K562 (cell line): ENCODE data around the gene PFN3. TPM values are rescaled to one million over a fixed set of nuclear protein-coding genes. Genes with fewer than 3 reads are reported as not detected.

Experiments used
- ATAC-seq: fragments of 200-7000 bp; cut with Tn5 transposase; 3 replicates; pipeline ENCODE4 v1.9.1; 2020; ENCODE audit warnings: moderate library complexity
- BruUV-seq: library from RNA; stranded (reverse); fragments of 400-500 nt; replicated peaks from 2 replicates; lab custom pipeline; 2021; lab: Mats Ljungman, UMichigan
- CTCF ChIA-PET: fragments of 300-600 bp; formaldehyde crosslinking; extraction: SDS; loops from one replicate; lab custom pipeline; 2021; ENCODE audit warnings: low intra/inter-chr PET ratio; lab: Yijun Ruan, JAX
- POLR2A ChIA-PET: fragments of 300-600, 350-650 bp; sonication (Branson Sonifier 250); formaldehyde crosslinking; extraction: SDS; loops from one replicate; lab custom pipeline; 2021; ENCODE audit warnings: antibody characterized with exemption, inconsistent platforms; lab: Yijun Ruan, JAX
- DNase-seq, 4 experiments: peaks; one replicate each; pipeline versions ENCODE4 v3.0.0 to v3.0.0-alpha.2; 2011 to 2018; ENCODE audit warnings: low spot score in 3 of 4, mixed read lengths in 3 of 4; ENCODE audit errors: extremely low read depth in 1 of 4
- FAIRE-seq: peaks from 2 replicates; lab custom pipeline; 2011; peaks lifted over from hg19 to GRCh38; lab: Jason Lieb, UNC
- H2AFZ ChIP-seq: 2 replicates; pipeline ENCODE4 v1.6.0; 2011; ENCODE audit warnings: low read depth, low read length, control low read depth, inconsistent platforms
- H3K27ac ChIP-seq: fragments of 200-600 bp; 3 replicates; pipeline ENCODE4 v1.8.0; 2011; ENCODE audit warnings: low read depth, mild to moderate bottlenecking, control low read depth, inconsistent platforms, low read length, moderate library complexity, mixed read lengths; ENCODE audit errors: extremely low read depth
- H3K27me3 ChIP-seq, 2 experiments: fragments of 300-600 bp in 1 of 2; 2 replicates in 1 of 2; 3 replicates in 1 of 2; pipeline versions ENCODE4 v1.6.0 to v1.8.0; 2011; ENCODE audit warnings: inconsistent platforms in 2 of 2, low read length in 2 of 2, mild to moderate bottlenecking in 1 of 2, mixed read lengths in 1 of 2, moderate library complexity in 1 of 2; ENCODE audit not compliant: control insufficient read depth in 2 of 2, insufficient read depth in 2 of 2
- H3K36me3 ChIP-seq: fragments of 300-600 bp; 3 replicates; pipeline ENCODE4 v1.8.0; 2011; ENCODE audit warnings: mild to moderate bottlenecking, low read length, inconsistent platforms; ENCODE audit not compliant: control insufficient read depth, insufficient read depth
- H3K4me1 ChIP-seq, 2 experiments: fragments of 200-600 bp in 1 of 2; replicated peaks in 1 of 2; 2 replicates in 1 of 2; 3 replicates in 1 of 2; pipeline versions ENCODE4 v1.5.1 to v1.8.0; 2011; ENCODE audit warnings: inconsistent platforms in 2 of 2, low read length in 2 of 2, mild to moderate bottlenecking in 1 of 2, mixed read lengths in 1 of 2, moderate library complexity in 1 of 2; ENCODE audit not compliant: control insufficient read depth in 2 of 2, insufficient read depth in 2 of 2
- H3K4me2 ChIP-seq: 2 replicates; pipeline ENCODE4 v1.6.1; 2011; ENCODE audit warnings: low read length, control low read depth, inconsistent platforms, mixed read lengths; ENCODE audit not compliant: insufficient read depth
- H3K4me3 ChIP-seq: fragments of 200-600 bp; sonication (generic), shearing (Covaris generic); 2 replicates; pipeline ENCODE4 v1.5.1; 2016; ENCODE audit warnings: control low read depth, inconsistent platforms
- H3K79me2 ChIP-seq: fragments of 200-600 bp; 3 replicates; pipeline ENCODE4 v1.8.0; 2011; ENCODE audit warnings: low read length, inconsistent platforms; ENCODE audit not compliant: control insufficient read depth, insufficient read depth
- H3K9ac ChIP-seq, 2 experiments: 2 replicates each; pipeline versions ENCODE4 v1.6.0 to v1.6.1; 2011; ENCODE audit warnings: low read depth in 2 of 2, low read length in 2 of 2, control low read depth in 1 of 2, inconsistent platforms in 1 of 2, mild to moderate bottlenecking in 1 of 2, mixed read lengths in 1 of 2; ENCODE audit not compliant: insufficient read depth in 1 of 2
- H3K9me1 ChIP-seq: one replicate; pipeline ENCODE4 v1.6.0; 2011; ENCODE audit warnings: inconsistent platforms, mild to moderate bottlenecking, low read length, moderate library complexity; ENCODE audit not compliant: control insufficient read depth, insufficient read depth
- H3K9me3 ChIP-seq: replicated peaks from 2 replicates; pipeline ENCODE4 v1.5.1; 2011; ENCODE audit warnings: low read depth, low read length, inconsistent platforms; ENCODE audit not compliant: control insufficient read depth, insufficient read depth
- H4K20me1 ChIP-seq: replicated peaks from 2 replicates; pipeline ENCODE4 v1.6.1; 2011; ENCODE audit warnings: low read length, inconsistent platforms, mixed read lengths; ENCODE audit not compliant: control insufficient read depth, insufficient read depth
- BRD4 ChIP-seq: fragments of 200-600 bp; sonication (generic); IDR thresholded peaks from 2 replicates; pipeline ENCODE4 v1.6.1; 2017; ENCODE audit warnings: inconsistent platforms
- CBX3 ChIP-seq, 2 experiments: IDR thresholded peaks; 1 replicate in 1 of 2; 2 replicates in 1 of 2; pipeline ENCODE4 v1.6.1; 2012; ENCODE audit warnings: inconsistent platforms in 2 of 2, low read length in 2 of 2, borderline replicate concordance in 1 of 2, control low read depth in 1 of 2
- DMBX1 ChIP-seq: fragments of 250-450 bp; sonication (Bioruptor Pico); IDR thresholded peaks from 2 replicates; pipeline ENCODE4 v1.8.0; 2022; ENCODE audit warnings: inconsistent platforms, mild to moderate bottlenecking, moderate library complexity, borderline replicate concordance
- GATA2 ChIP-seq: sonication (generic); formaldehyde crosslinking; IDR thresholded peaks from 2 replicates; pipeline ENCODE4 v1.4.0; 2020; ENCODE audit warnings: mild to moderate bottlenecking, missing genetic modification reagents
- HNRNPK ChIP-seq: fragments of 200-400 bp; formaldehyde crosslinking; IDR thresholded peaks from one replicate; pipeline ENCODE4 v1.6.1; 2018; ENCODE audit warnings: mild to moderate bottlenecking, low read depth, low read length; ENCODE audit not compliant: poor library complexity, severe bottlenecking
- KAT2B ChIP-seq: IDR thresholded peaks from one replicate; pipeline ENCODE4 v1.6.1; 2012; ENCODE audit warnings: low read depth, mild to moderate bottlenecking, control low read depth, inconsistent platforms, low read length, moderate library complexity
- KDM5B ChIP-seq: fragments of 200-600 bp; sonication (generic); IDR thresholded peaks from 2 replicates; pipeline ENCODE4 v1.6.1; 2012; ENCODE audit warnings: low read depth, mild to moderate bottlenecking, moderate library complexity, low read length, control low read depth, inconsistent platforms; ENCODE audit not compliant: insufficient replicate concordance
- MYBL2 ChIP-seq, 2 experiments: fragments of 450-650 bp in 1 of 2; sonication (generic) in 1 of 2; formaldehyde crosslinking in 1 of 2; IDR thresholded peaks; 2 replicates each; pipeline versions ENCODE4 v1.6.1 to v1.8.1; 2017 to 2022; ENCODE audit warnings: borderline replicate concordance in 1 of 2, inconsistent platforms in 1 of 2, low read depth in 1 of 2, mild to moderate bottlenecking in 1 of 2, missing genetic modification reagents in 1 of 2, moderate library complexity in 1 of 2
- NR4A1 ChIP-seq, 2 experiments: fragments of 250-450 bp in 1 of 2; fragments of 450-650 bp in 1 of 2; sonication (Bioruptor Pico) in 1 of 2; IDR thresholded peaks; 2 replicates each; pipeline versions ENCODE4 v1.4.0 to v1.6.1; 2016 to 2020; ENCODE audit warnings: mild to moderate bottlenecking in 2 of 2, missing compliant biosample characterization in 1 of 2, missing genetic modification characterization in 1 of 2, moderate library complexity in 1 of 2
- RUNX1 ChIP-seq: sonication (generic); IDR thresholded peaks from 2 replicates; pipeline ENCODE4 v1.6.1; 2016; ENCODE audit warnings: antibody characterized with exemption, low read depth
- SIN3B ChIP-seq: fragments of 450-650 bp; IDR thresholded peaks from 2 replicates; pipeline ENCODE4 v1.6.1; 2017; ENCODE audit warnings: low read depth, mild to moderate bottlenecking, moderate library complexity
- SP2 ChIP-seq: IDR thresholded peaks from 2 replicates; pipeline ENCODE4 v1.6.1; 2011; ENCODE audit warnings: mild to moderate bottlenecking, low read depth, low read length, moderate library complexity; ENCODE audit not compliant: poor library complexity, severe bottlenecking; ENCODE audit errors: extremely low read depth
- TBL1XR1 ChIP-seq, 2 experiments: IDR thresholded peaks; 2 replicates each; pipeline ENCODE4 v1.6.1; 2012; ENCODE audit warnings: improper control_type of control experiment in 2 of 2, low read length in 2 of 2, mild to moderate bottlenecking in 1 of 2
- ZNF184 ChIP-seq: sonication (generic); formaldehyde crosslinking; IDR thresholded peaks from 2 replicates; pipeline ENCODE4 v1.5.0; 2020; ENCODE audit warnings: missing genetic modification reagents
- ZNF41 ChIP-seq: fragments of 250-450 bp; sonication (Bioruptor Pico); conservative IDR thresholded peaks from 2 replicates; pipeline ENCODE4 v1.4.0; 2020; ENCODE audit warnings: mild to moderate bottlenecking
- ZNF668 ChIP-seq: fragments of 250-450 bp; sonication (Bioruptor Pico); IDR thresholded peaks from 2 replicates; pipeline ENCODE4 v1.8.0; 2022; ENCODE audit warnings: mild to moderate bottlenecking, inconsistent platforms
- ZNF717 ChIP-seq: fragments of 250-450 bp; sonication (Bioruptor Pico); IDR thresholded peaks from 2 replicates; pipeline ENCODE4 v1.5.0; 2021
- ZNF77 ChIP-seq: fragments of 250-450 bp; sonication (Bioruptor Pico); IDR thresholded peaks from 2 replicates; pipeline ENCODE4 v1.5.0; 2020
- WGBS: fragments of 100-300 bp; shearing (Covaris generic); methylation state at CpG from one replicate; pipeline ENCODE4 v1.1.6; 2016; ENCODE audit warnings: low coverage, mixed read lengths; ENCODE audit not compliant: insufficient coverage; ENCODE audit errors: missing lambda C conversion rate; 5-methylcytosine and 5-hydroxymethylcytosine counted together
- in situ Hi-C: fragments of 300-500 bp; cut with MboI; formaldehyde crosslinking; loops from 4 replicates; pipeline ENCODE4 v1.15.0; 2018; ENCODE audit warnings: inconsistent platforms, mixed read lengths
- intact Hi-C: fragments of 100-400 bp; cut with micrococcal nuclease; formaldehyde crosslinking; loops from 2 replicates; pipeline ENCODE4 v1.14.2; 2022
- polyA plus RNA-seq, 8 experiments: library from polyadenylated mRNA; depleted of rRNA in 4 of 8; stranded (reverse) in 5 of 8; unstranded in 3 of 8; fragments of >200 nt; fragmentation: Nextera tagmentation in 2 of 8; fragmentation: Illumina TruSeq in 1 of 8; extraction: Ambion mirVana in 2 of 8; extraction: Trizol in 1 of 8; gene quantifications; 2 replicates each; pipeline versions ENCODE4 v1.2.1 to v1.2.3, GENCODE V29; 2011 to 2014; ENCODE audit warnings: inconsistent platforms in 1 of 8, missing spikeins in 1 of 8
- total RNA-seq, 7 experiments: library from RNA; depleted of rRNA in 6 of 7; stranded (reverse); fragments of >200 nt in 6 of 7; fragmentation: Illumina TruSeq in 2 of 7; extraction: Trizol in 2 of 7; gene quantifications; 2 replicates each; pipeline versions ENCODE4 v1.2.1 to v1.2.3, GENCODE V29; 2011 to 2021; ENCODE audit warnings: low replicate concordance in 1 of 7
- TF ChIP-seq, protein P1 (sequence below): sonication (generic); formaldehyde crosslinking; IDR thresholded peaks from 2 replicates; pipeline ENCODE4 v1.4.0; 2020; ENCODE audit warnings: mild to moderate bottlenecking, missing genetic modification reagents
- TF ChIP-seq, protein P2 (sequence below): fragments of 250-450 bp; sonication (Bioruptor Pico); IDR thresholded peaks from 2 replicates; pipeline ENCODE4 v1.5.0; 2022; ENCODE audit warnings: mild to moderate bottlenecking

The PFN3 gene
- total and polyA plus RNA-seq, 9 of the 15 experiments (the other 6 are each of a cell fraction or from before 2014, with no cell fraction given) = not detected

GRCh38 chr5:177396078-177396477 is 4.4 kb downstream of the PFN3 start:
- in situ Hi-C loops = loop anchor here (10.0 kb wide), 1 partner anchor 669 kb away; no protein-coding TSS in a partner anchor

More at GRCh38 chr5:177396078-177396477, 4.4 kb downstream of the PFN3 start:
- peaks cover 2 to 27% of the 10 kb centered on the region in 2 experiments; a peak in 3 of 5 replicates for H3K27me3 ChIP-seq
- no peak for TF ChIP-seq SIN3B
- no peak for TF ChIP-seq KDM5B
- TF ChIP-seq SP2 = no peak
- TF ChIP-seq DMBX1 (CRISPR knock-in tag) = no peak
- TF ChIP-seq RUNX1 = no peak
- no peak for TF ChIP-seq ZNF41 (CRISPR knock-in tag)
- no peak for TF ChIP-seq BRD4
- no peak for TF ChIP-seq MYBL2 (IDR thresholded peaks at IDR 0.05; ENCODE audit: low read depth)
- TF ChIP-seq MYBL2 (CRISPR knock-in tag; IDR thresholded peaks at IDR 0.05; ENCODE audit: borderline replicate concordance) = no peak
- TF ChIP-seq NR4A1 (CRISPR knock-in tag; IDR thresholded peaks at IDR 0.05) = no peak
- no peak for TF ChIP-seq NR4A1 (tag; IDR thresholded peaks at IDR 0.05)
- no peak for TF ChIP-seq CBX3 (IDR thresholded peaks at IDR 0.05; ENCODE audit: borderline replicate concordance in 1 of 2, low read length in 2 of 2)
- no peak for TF ChIP-seq ZNF184 (CRISPR knock-in tag)
- no peak for TF ChIP-seq HNRNPK
- no peak for TF ChIP-seq ZNF717 (CRISPR knock-in tag)
- TF ChIP-seq, protein P1, sequence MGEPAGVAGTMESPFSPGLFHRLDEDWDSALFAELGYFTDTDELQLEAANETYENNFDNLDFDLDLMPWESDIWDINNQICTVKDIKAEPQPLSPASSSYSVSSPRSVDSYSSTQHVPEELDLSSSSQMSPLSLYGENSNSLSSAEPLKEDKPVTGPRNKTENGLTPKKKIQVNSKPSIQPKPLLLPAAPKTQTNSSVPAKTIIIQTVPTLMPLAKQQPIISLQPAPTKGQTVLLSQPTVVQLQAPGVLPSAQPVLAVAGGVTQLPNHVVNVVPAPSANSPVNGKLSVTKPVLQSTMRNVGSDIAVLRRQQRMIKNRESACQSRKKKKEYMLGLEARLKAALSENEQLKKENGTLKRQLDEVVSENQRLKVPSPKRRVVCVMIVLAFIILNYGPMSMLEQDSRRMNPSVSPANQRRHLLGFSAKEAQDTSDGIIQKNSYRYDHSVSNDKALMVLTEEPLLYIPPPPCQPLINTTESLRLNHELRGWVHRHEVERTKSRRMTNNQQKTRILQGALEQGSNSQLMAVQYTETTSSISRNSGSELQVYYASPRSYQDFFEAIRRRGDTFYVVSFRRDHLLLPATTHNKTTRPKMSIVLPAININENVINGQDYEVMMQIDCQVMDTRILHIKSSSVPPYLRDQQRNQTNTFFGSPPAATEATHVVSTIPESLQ (CRISPR knock-in tag) = no peak
- no peak for TF ChIP-seq GATA2 (CRISPR knock-in tag)
- TF ChIP-seq ZNF668 (CRISPR knock-in tag) = no peak
- no peak for TF ChIP-seq KAT2B
- TF ChIP-seq ZNF77 (CRISPR knock-in tag) = no peak
- TF ChIP-seq, protein P2, sequence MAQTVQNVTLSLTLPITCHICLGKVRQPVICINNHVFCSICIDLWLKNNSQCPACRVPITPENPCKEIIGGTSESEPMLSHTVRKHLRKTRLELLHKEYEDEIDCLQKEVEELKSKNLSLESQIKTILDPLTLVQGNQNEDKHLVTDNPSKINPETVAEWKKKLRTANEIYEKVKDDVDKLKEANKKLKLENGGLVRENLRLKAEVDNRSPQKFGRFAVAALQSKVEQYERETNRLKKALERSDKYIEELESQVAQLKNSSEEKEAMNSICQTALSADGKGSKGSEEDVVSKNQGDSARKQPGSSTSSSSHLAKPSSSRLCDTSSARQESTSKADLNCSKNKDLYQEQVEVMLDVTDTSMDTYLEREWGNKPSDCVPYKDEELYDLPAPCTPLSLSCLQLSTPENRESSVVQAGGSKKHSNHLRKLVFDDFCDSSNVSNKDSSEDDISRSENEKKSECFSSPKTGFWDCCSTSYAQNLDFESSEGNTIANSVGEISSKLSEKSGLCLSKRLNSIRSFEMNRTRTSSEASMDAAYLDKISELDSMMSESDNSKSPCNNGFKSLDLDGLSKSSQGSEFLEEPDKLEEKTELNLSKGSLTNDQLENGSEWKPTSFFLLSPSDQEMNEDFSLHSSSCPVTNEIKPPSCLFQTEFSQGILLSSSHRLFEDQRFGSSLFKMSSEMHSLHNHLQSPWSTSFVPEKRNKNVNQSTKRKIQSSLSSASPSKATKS (CRISPR knock-in tag) = no peak
- no peak for TF ChIP-seq TBL1XR1 (IDR thresholded peaks at IDR 0.05; ENCODE audit: low read length in 2 of 2)
- DNase-seq (no peak), FAIRE-seq (no peak), ATAC-seq (no peak)
- ChIA-PET POLR2A (no interaction called here), CTCF (no interaction called here)
- H2AFZ ChIP-seq = no peak overlapping the region
- H3K9me1 ChIP-seq = no peaks in the 10 kb centered on the region
- H3K4me2 ChIP-seq = no peak overlapping the region
- no peaks in the 10 kb centered on the region for H3K36me3 ChIP-seq
- no peaks in the 10 kb centered on the region for H4K20me1 ChIP-seq
- intact Hi-C loops = no loop called here
- H3K9me3 ChIP-seq = no peaks in the 10 kb centered on the region
- no TSS peak for BruUV-seq
- no peak overlapping the region for H3K27ac ChIP-seq
- peaks cover 0 to 16% of the 10 kb centered on the region in 2 experiments; a peak in 2 of 5 replicates for H3K4me1 ChIP-seq
- H3K4me3 ChIP-seq = no peak overlapping the region
- no peaks in the 10 kb centered on the region for H3K79me2 ChIP-seq
- H3K9ac ChIP-seq = no peak overlapping the region; a peak in 1 of 4 replicates
- 5% methylated on average over 7 of the region's 8 CpGs for WGBS
